ENCODE data around the gene TMEFF1. TPM values are rescaled to one million over a fixed set of nuclear protein-coding genes. Genes with fewer than 3 reads are reported as not detected.
A peak's percentile ranks its signal among the peaks of the same experiment; 100 is the strongest.

Gene TMEFF1
- total RNA-seq, 1 experiment from 2014 or later: 1.7 TPM

DNA sequence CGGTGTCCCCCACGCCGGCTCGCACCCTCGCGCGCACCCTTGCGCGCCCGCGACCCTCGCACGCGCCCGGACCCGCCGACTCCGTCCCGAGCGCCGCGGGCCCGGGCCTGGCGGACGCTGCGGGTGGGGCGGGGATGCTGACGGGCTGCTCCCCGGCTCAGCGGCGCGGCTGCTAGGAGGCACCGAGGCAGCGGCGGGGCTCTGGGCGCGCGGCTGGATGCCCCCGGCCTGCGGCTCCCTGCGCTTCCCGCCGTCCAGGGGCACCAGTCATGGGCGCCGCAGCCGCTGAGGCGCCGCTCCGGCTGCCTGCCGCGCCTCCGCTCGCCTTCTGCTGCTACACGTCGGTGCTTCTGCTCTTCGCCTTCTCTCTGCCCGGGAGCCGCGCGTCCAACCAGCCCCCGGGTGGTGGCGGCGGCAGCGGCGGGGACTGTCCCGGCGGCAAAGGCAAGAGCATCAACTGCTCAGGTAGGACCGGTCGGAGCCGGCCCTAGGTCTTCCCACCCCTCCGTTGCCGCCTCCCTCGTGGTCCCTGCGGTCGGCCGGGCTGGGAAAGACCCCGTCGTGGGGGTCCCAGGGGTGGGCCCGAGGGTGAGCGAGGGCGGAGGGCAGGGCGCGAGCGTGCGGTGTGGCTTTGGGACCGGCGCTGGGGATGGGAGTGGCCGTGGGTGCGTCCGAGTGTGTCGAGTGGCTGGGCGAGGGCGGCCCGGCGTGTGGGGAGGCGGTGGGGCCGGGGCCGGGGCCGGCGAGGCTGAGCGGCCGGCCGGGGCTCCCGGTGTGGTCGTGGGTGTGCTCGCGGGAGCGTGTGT, 530 bp downstream of the TMEFF1 start:
- CTCF ChIA-PET: interaction anchor here (0.6 to 0.8 kb wide), 5 partner anchors 12 to 1904 kb away, joined by 3 to 5 read pairs (median 3); no protein-coding TSS in a partner anchor
- intact Hi-C loops (cut with micrococcal nuclease; ENCODE audit: unreplicated experiment): no loop called here
- Mint-ChIP-seq H3K27me3 (ENCODE audit: unreplicated experiment) (no peaks in the 10 kb centered on the region), H3K4me1 (ENCODE audit: low read depth, unreplicated experiment) (peaks cover 10% of the 10 kb centered on the region), H3K27ac (ENCODE audit: unreplicated experiment) (no peak overlapping the region), H3K4me3 (ENCODE audit: low read depth, unreplicated experiment) (peak overlapping the region; percentile 75), H3K36me3 (ENCODE audit: insufficient read depth, unreplicated experiment) (peaks cover 11% of the 10 kb centered on the region), H3K9me3 (ENCODE audit: low read depth, unreplicated experiment) (no peaks in the 10 kb centered on the region)
- TF ChIP-seq, protein P1, sequence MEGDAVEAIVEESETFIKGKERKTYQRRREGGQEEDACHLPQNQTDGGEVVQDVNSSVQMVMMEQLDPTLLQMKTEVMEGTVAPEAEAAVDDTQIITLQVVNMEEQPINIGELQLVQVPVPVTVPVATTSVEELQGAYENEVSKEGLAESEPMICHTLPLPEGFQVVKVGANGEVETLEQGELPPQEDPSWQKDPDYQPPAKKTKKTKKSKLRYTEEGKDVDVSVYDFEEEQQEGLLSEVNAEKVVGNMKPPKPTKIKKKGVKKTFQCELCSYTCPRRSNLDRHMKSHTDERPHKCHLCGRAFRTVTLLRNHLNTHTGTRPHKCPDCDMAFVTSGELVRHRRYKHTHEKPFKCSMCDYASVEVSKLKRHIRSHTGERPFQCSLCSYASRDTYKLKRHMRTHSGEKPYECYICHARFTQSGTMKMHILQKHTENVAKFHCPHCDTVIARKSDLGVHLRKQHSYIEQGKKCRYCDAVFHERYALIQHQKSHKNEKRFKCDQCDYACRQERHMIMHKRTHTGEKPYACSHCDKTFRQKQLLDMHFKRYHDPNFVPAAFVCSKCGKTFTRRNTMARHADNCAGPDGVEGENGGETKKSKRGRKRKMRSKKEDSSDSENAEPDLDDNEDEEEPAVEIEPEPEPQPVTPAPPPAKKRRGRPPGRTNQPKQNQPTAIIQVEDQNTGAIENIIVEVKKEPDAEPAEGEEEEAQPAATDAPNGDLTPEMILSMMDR (IDR thresholded peaks at IDR 0.05; ENCODE audit: unreplicated experiment): no peak
- no TSS peak for BruUV-seq (replicated peaks)
- peak; percentile 43 for DNase-seq

DNA sequence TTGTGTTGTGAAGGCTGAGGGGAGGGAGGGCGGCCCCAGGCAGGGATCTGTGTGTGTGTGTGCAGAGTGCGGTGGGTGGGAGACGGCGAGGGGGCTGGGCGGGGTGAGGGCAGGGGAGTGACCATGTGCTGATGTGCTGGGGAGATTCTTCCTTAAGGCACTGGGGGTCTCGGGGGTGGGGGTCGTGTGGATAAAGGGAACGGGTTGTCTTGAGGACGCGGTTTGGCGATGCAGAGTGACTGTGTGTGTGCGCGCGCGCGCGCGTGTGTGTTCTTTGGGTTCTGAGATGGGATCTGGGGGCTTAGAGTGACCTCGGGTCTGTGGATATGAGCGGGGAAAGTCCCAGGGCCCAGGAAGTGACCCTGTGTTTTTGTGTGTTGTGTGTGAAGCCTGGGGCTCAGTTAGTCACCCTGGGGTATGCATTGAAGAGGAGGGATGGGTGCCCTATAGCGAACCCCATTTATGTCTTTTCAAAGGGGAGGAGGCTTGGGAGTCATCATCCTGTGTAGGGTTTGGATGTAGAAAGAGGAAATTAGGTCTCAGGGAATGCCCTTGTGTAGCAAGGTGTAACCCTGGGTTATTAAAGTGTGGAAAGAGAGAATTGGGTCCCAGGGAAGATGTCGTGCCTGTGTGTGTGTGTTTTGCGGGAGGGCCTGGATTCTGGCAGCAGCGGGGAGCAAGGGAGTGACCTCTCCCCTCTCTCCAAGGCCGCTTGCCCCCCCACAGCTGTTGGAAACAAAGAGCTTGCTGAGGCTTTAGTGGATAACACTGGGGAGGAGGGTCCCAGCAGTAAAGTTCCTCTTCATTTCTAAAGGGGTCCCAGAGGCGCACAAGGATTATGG, 1.4 kb downstream of the TMEFF1 start:
- Mint-ChIP-seq H3K27ac (ENCODE audit: unreplicated experiment) (no peak overlapping the region), H3K4me1 (ENCODE audit: low read depth, unreplicated experiment) (peaks cover 10% of the 10 kb centered on the region), H3K27me3 (ENCODE audit: unreplicated experiment) (no peaks in the 10 kb centered on the region), H3K36me3 (ENCODE audit: insufficient read depth, unreplicated experiment) (peaks cover 11% of the 10 kb centered on the region), H3K4me3 (ENCODE audit: low read depth, unreplicated experiment) (peak overlapping the region; percentile 75), H3K9me3 (ENCODE audit: low read depth, unreplicated experiment) (no peaks in the 10 kb centered on the region)
- BruUV-seq (replicated peaks): no TSS peak
- intact Hi-C loops (cut with micrococcal nuclease; ENCODE audit: unreplicated experiment): no loop called here
- DNase-seq: no peak
- TF ChIP-seq, protein P1 (IDR thresholded peaks at IDR 0.05; ENCODE audit: unreplicated experiment): no peak
- CTCF ChIA-PET: no interaction called here

DNA sequence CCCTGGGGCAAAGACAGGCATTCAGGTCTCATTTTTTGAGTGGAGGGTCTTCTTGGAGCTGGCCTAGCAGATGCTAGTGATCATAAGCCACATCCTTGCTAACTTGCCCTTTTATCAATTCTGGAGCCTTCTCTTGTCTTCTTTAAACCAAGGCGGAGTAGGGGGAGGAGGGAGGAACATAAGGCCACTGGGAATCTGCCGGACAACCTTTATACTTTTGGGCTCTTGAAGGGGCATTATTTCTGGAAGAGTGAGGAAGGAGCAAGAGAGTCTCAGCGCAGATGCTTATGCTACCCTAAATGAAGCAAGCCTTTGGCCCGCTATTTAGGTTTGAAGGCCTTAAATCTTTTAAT, 2.0 kb downstream of the TMEFF1 start:
- Mint-ChIP-seq H3K27ac (ENCODE audit: unreplicated experiment) (no peak overlapping the region), H3K36me3 (ENCODE audit: insufficient read depth, unreplicated experiment) (peaks cover 11% of the 10 kb centered on the region), H3K27me3 (ENCODE audit: unreplicated experiment) (no peaks in the 10 kb centered on the region), H3K9me3 (ENCODE audit: low read depth, unreplicated experiment) (no peaks in the 10 kb centered on the region), H3K4me1 (ENCODE audit: low read depth, unreplicated experiment) (peaks cover 10% of the 10 kb centered on the region), H3K4me3 (ENCODE audit: low read depth, unreplicated experiment) (no peak overlapping the region)
- DNase-seq: no peak
- intact Hi-C loops (cut with micrococcal nuclease; ENCODE audit: unreplicated experiment): no loop called here
- no TSS peak for BruUV-seq (replicated peaks)
- TF ChIP-seq, protein P1 (IDR thresholded peaks at IDR 0.05; ENCODE audit: unreplicated experiment): no peak
- CTCF ChIA-PET: no interaction called here

DNA sequence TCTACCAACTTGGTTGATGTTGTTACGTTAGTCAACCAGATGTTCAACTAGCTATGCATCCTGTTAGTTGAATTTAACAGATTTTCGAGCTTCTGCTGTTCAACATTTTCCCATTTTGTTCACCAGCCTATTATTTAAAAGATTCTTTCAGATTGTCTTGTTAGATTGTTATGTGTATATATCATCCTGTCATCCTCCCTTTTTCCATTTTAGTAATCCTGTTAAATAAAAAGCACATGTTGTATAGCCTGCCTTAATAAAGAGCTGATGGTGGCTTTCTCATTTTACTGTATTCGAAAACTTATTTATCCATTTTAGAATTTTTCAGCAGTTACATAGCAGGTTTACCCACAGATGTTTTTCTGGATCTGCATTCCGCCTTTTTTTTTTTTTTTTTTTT, 4.3 kb downstream of the TMEFF1 start:
- H3K4me1 Mint-ChIP-seq (ENCODE audit: low read depth, unreplicated experiment): peaks cover 10% of the 10 kb centered on the region
- no peaks in the 10 kb centered on the region for H3K27me3 Mint-ChIP-seq (ENCODE audit: unreplicated experiment)
- DNase-seq: no peak
- peaks cover 11% of the 10 kb centered on the region for H3K36me3 Mint-ChIP-seq (ENCODE audit: insufficient read depth, unreplicated experiment)
- no peaks in the 10 kb centered on the region for H3K9me3 Mint-ChIP-seq (ENCODE audit: low read depth, unreplicated experiment)
- CTCF ChIA-PET: no interaction called here
- no TSS peak for BruUV-seq (replicated peaks)
- H3K27ac Mint-ChIP-seq (ENCODE audit: unreplicated experiment): no peak overlapping the region
- no peak overlapping the region for H3K4me3 Mint-ChIP-seq (ENCODE audit: low read depth, unreplicated experiment)
- TF ChIP-seq, protein P1 (IDR thresholded peaks at IDR 0.05; ENCODE audit: unreplicated experiment): no peak
- intact Hi-C loops (cut with micrococcal nuclease; ENCODE audit: unreplicated experiment): no loop called here
